Tibial nerve (tissue), 4 donors: ENCODE measurements around the gene SESTD1. TPM values are rescaled to one million over a fixed set of nuclear protein-coding genes. Genes with fewer than 3 reads are reported as not detected.

ENCODE experiments used
- DNase-seq, 2 donors: peaks; one replicate each; pipeline ENCODE4 v3.0.0-alpha.2; 2019; ENCODE audit warnings: low spot score in 2 of 2
- H3K27ac ChIP-seq, 4 donors: fragments of 200-600 bp; sonication (generic) in 3 of 4; one replicate each; pipeline ENCODE4 v1.5.1; 2017 to 2019; ENCODE audit warnings: mild to moderate bottlenecking in 1 of 4
- H3K27me3 ChIP-seq, 2 donors: fragments of 200-600 bp; sonication (generic) in 1 of 2; one replicate each; pipeline versions ENCODE4 v1.5.1 to v1.6.0; 2017 to 2019
- H3K36me3 ChIP-seq, 3 donors: fragments of 200-600 bp; sonication (generic); one replicate each; pipeline ENCODE4 v1.5.1; 2018 to 2019
- H3K4me1 ChIP-seq, 4 donors: fragments of 200-600 bp; sonication (generic) in 3 of 4; one replicate each; pipeline ENCODE4 v1.5.1; 2017 to 2019
- H3K4me3 ChIP-seq, 4 donors: fragments of 200-600 bp; sonication (generic) in 3 of 4; one replicate each; pipeline ENCODE4 v1.5.1; 2017 to 2019; ENCODE audit warnings: mild to moderate bottlenecking in 1 of 4, moderate library complexity in 1 of 4
- H3K9me3 ChIP-seq, 4 donors: fragments of 200-600 bp; sonication (generic) in 3 of 4; one replicate each; pipeline ENCODE4 v1.5.1; 2017 to 2019
- CTCF ChIP-seq, 5 experiments: fragments of 200-600 bp in 3 of 5; fragments of 450-650 bp in 2 of 5; sonication (generic) in 3 of 5; IDR thresholded peaks; one replicate each; pipeline ENCODE4 v1.5.1; 2016 to 2019; ENCODE audit warnings: antibody characterized with exemption in 5 of 5, mild to moderate bottlenecking in 3 of 5, moderate library complexity in 2 of 5
- EP300 ChIP-seq, 2 donors: sonication (generic); formaldehyde crosslinking; IDR thresholded peaks; one replicate each; pipeline ENCODE4 v1.6.1; 2017; ENCODE audit warnings: antibody characterized with exemption in 2 of 2, mild to moderate bottlenecking in 1 of 2
- POLR2A ChIP-seq, 2 donors: fragments of 450-650 bp; IDR thresholded peaks; one replicate each; pipeline ENCODE4 v1.6.1; 2017; ENCODE audit warnings: antibody characterized with exemption in 2 of 2, mild to moderate bottlenecking in 2 of 2, moderate library complexity in 2 of 2
- WGBS, 2 donors: methylation state at CpG; one replicate each; pipeline ENCODE4 v1.1.5; 2018; 5-methylcytosine and 5-hydroxymethylcytosine counted together
- total RNA-seq, 4 donors: library from RNA; depleted of rRNA; stranded (reverse); fragments of >200 nt; gene quantifications; one replicate each; pipeline ENCODE4 v1.1.0, GENCODE V29; 2016

Gene SESTD1
- total RNA-seq, 4 donors from 2014 or later: 62.1 to 82.4 (median 73.1) TPM

- no peak overlapping the region for H3K4me3 ChIP-seq
- H3K27me3 ChIP-seq: no peaks in the 10 kb centered on the region
- no peak overlapping the region for H3K27ac ChIP-seq
- no peak for DNase-seq
- H3K36me3 ChIP-seq: peaks cover 0 to 8% (median 0%) of the 10 kb centered on the region in 3 donors
- H3K9me3 ChIP-seq: no peaks in the 10 kb centered on the region
- no peak for TF ChIP-seq EP300 (IDR thresholded peaks at IDR 0.05)
- TF ChIP-seq CTCF (IDR thresholded peaks at IDR 0.05): no peak
- no peak for TF ChIP-seq POLR2A (IDR thresholded peaks at IDR 0.05)
- H3K4me1 ChIP-seq: peaks cover 0 to 6% (median 0%) of the 10 kb centered on the region in 4 donors
Measured at GRCh38 chr2:179130560-179130959, 134.1 kb downstream of the SESTD1 start.

GRCh38 chr2:179129574-179130238, 134.9 kb downstream of the SESTD1 start:
- DNase-seq: no peak
- 49 to 62% methylated on average over 1 of the region's 1 CpG for WGBS, 2 donors
- TF ChIP-seq POLR2A (IDR thresholded peaks at IDR 0.05): no peak
- peak; percentile 18 to 51 (median 42) for TF ChIP-seq CTCF (IDR thresholded peaks at IDR 0.05)
- no peak overlapping the region for H3K27ac ChIP-seq
- no peaks in the 10 kb centered on the region for H3K27me3 ChIP-seq
- no peaks in the 10 kb centered on the region for H3K36me3 ChIP-seq
- H3K4me3 ChIP-seq: no peak overlapping the region
- no peaks in the 10 kb centered on the region for H3K9me3 ChIP-seq
- peaks cover 0 to 7% (median 0%) of the 10 kb centered on the region in 4 donors for H3K4me1 ChIP-seq

GRCh38 chr2:179125404-179125803, 139.2 kb downstream of the SESTD1 start:
- Histone ChIP-seq H3K9me3 (no peaks in the 10 kb centered on the region), H3K36me3 (peaks cover 0 to 20% (median 0%) of the 10 kb centered on the region in 3 donors), H3K27me3 (no peaks in the 10 kb centered on the region), H3K27ac (no peak overlapping the region), H3K4me3 (no peak overlapping the region), H3K4me1 (peaks cover 0 to 7% (median 0%) of the 10 kb centered on the region in 4 donors)
- TF ChIP-seq CTCF (IDR thresholded peaks at IDR 0.05): no peak
- TF ChIP-seq EP300 (IDR thresholded peaks at IDR 0.05): no peak
- TF ChIP-seq POLR2A (IDR thresholded peaks at IDR 0.05): no peak
- WGBS, 2 donors: 97% methylated on average over 3 of the region's 3 CpGs
- no peak for DNase-seq

- Histone ChIP-seq H3K27ac (no peak overlapping the region), H3K36me3 (peaks cover 0 to 30% (median 0%) of the 10 kb centered on the region in 3 donors), H3K27me3 (no peaks in the 10 kb centered on the region), H3K4me1 (peaks cover 0 to 7% (median 0%) of the 10 kb centered on the region in 4 donors), H3K4me3 (no peak overlapping the region), H3K9me3 (no peaks in the 10 kb centered on the region)
- 93 to 94% methylated on average over 3 of the region's 3 CpGs for WGBS, 2 donors
- DNase-seq: no peak
- TF ChIP-seq POLR2A (IDR thresholded peaks at IDR 0.05) (no peak), CTCF (IDR thresholded peaks at IDR 0.05) (no peak), EP300 (IDR thresholded peaks at IDR 0.05) (no peak)
Measured at GRCh38 chr2:179124282-179124681, 140.3 kb downstream of the SESTD1 start.

GRCh38 chr2:179123272-179123662, 141.4 kb downstream of the SESTD1 start:
- no peak for DNase-seq
- H3K9me3 ChIP-seq: no peaks in the 10 kb centered on the region
- H3K27me3 ChIP-seq: no peaks in the 10 kb centered on the region
- no peak overlapping the region for H3K27ac ChIP-seq
- WGBS, 2 donors: 84 to 96% methylated on average over 1 of the region's 1 CpG
- H3K36me3 ChIP-seq: peaks cover 0 to 39% (median 0%) of the 10 kb centered on the region in 3 donors
- H3K4me3 ChIP-seq: no peak overlapping the region
- TF ChIP-seq CTCF (IDR thresholded peaks at IDR 0.05) (no peak), POLR2A (IDR thresholded peaks at IDR 0.05) (no peak), EP300 (IDR thresholded peaks at IDR 0.05) (no peak)
- peaks cover 0 to 7% (median 0%) of the 10 kb centered on the region in 4 donors for H3K4me1 ChIP-seq
